HG02610 (cell line): ENCODE measurements around the gene MAPKAPK3.
"Not testable (repeated sequence)": the region's sequence is repeated elsewhere in the genome, so short reads cannot be mapped to it uniquely, and the experiment has no call there.

Experiments
- ATAC-seq: cut with Tn5 transposase; IDR thresholded peaks from one replicate; pipeline ENCODE4 v1.9.1; 2021; ENCODE audit warnings: mild to moderate bottlenecking, moderate library complexity; ENCODE audit not compliant: unreplicated experiment

Gene MAPKAPK3

GRCh38 chr3:50676031-50676705, 59.2 kb downstream of the MAPKAPK3 start:
- ATAC-seq, result no peak

- no peak for ATAC-seq
Observed at GRCh38 chr3:50687127-50687751, 70.3 kb downstream of the MAPKAPK3 start.

- no peak for ATAC-seq
Observed at GRCh38 chr3:50687916-50688315, 71.0 kb downstream of the MAPKAPK3 start.

- ATAC-seq, result not testable (repeated sequence)
Observed at GRCh38 chr3:50688602-50689001, 71.7 kb downstream of the MAPKAPK3 start.

GRCh38 chr3:50689558-50689957, 72.6 kb downstream of the MAPKAPK3 start:
- no peak for ATAC-seq

GRCh38 chr3:50695031-50695430, 78.1 kb downstream of the MAPKAPK3 start:
- ATAC-seq, result no peak

GRCh38 chr3:50696276-50696675, 79.3 kb downstream of the MAPKAPK3 start:
- ATAC-seq, result no peak

GRCh38 chr3:50698269-50698668, 81.3 kb downstream of the MAPKAPK3 start:
- ATAC-seq, result no peak
